MCF 10A (cell line): ENCODE data around the gene UBE2J1. TPM values are rescaled to one million over a fixed set of nuclear protein-coding genes. Genes with fewer than 3 reads are reported as not detected.

Experiments used
- BruUV-seq: library from RNA; stranded (reverse); fragments of 400-500 nt; replicated peaks from 2 replicates; lab custom pipeline; 2021; lab: Mats Ljungman, UMichigan
- CTCF ChIA-PET: fragments of 300-600 bp; sonication (Branson Sonifier 250); formaldehyde crosslinking; extraction: SDS; loops from one replicate; lab custom pipeline; 2021; ENCODE audit warnings: antibody characterized with exemption, inconsistent platforms; lab: Yijun Ruan, JAX
- POLR2A ChIA-PET: fragments of 300-600, 350-650 bp; sonication (Branson Sonifier 250); formaldehyde crosslinking; extraction: SDS; loops from one replicate; lab custom pipeline; 2020; ENCODE audit warnings: antibody characterized with exemption, inconsistent platforms; lab: Yijun Ruan, JAX
- DNase-seq: peaks from one replicate; pipeline ENCODE4 v3.0.0-alpha.2; 2018; ENCODE audit not compliant: unreplicated experiment
- H3K27ac Mint-ChIP-seq: one replicate; pipeline ENCODE4 v1.8.0; 2022; ENCODE audit warnings: mild to moderate bottlenecking, low read depth, mixed read lengths; ENCODE audit not compliant: unreplicated experiment
- H3K27me3 Mint-ChIP-seq: one replicate; pipeline ENCODE4 v1.8.0; 2022; ENCODE audit warnings: mixed read lengths; ENCODE audit not compliant: insufficient read depth, unreplicated experiment
- H3K36me3 Mint-ChIP-seq: one replicate; pipeline ENCODE4 v1.8.0; 2022; ENCODE audit warnings: mild to moderate bottlenecking, moderate library complexity, mixed read lengths; ENCODE audit not compliant: insufficient read depth, unreplicated experiment
- H3K4me1 Mint-ChIP-seq: one replicate; pipeline ENCODE4 v1.8.0; 2022; ENCODE audit warnings: mixed read lengths; ENCODE audit not compliant: insufficient read depth, unreplicated experiment
- H3K4me3 Mint-ChIP-seq: one replicate; pipeline ENCODE4 v1.8.0; 2022; ENCODE audit warnings: mild to moderate bottlenecking, moderate library complexity, mixed read lengths; ENCODE audit not compliant: unreplicated experiment
- H3K9me3 Mint-ChIP-seq: one replicate; pipeline ENCODE4 v1.8.0; 2022; ENCODE audit warnings: mixed read lengths; ENCODE audit not compliant: unreplicated experiment
- CTCF ChIP-seq: fragments of 200-600 bp; IDR thresholded peaks from one replicate; pipeline ENCODE4 v1.8.0; 2022; ENCODE audit warnings: antibody characterized with exemption, mild to moderate bottlenecking; ENCODE audit not compliant: unreplicated experiment
- intact Hi-C: fragments of 100-400 bp; cut with micrococcal nuclease; formaldehyde crosslinking; loops from 2 replicates; pipeline ENCODE4 v1.14.1; 2022
- total RNA-seq: library from RNA; stranded (reverse); gene quantifications from 2 replicates; pipeline ENCODE4 v1.2.3, GENCODE V29; 2022

The UBE2J1 gene
- total RNA-seq, 1 experiment from 2014 or later: 39.0 TPM

GRCh38 chr6:89355511-89356194 lies 3.1 kb upstream of the UBE2J1 start:
- ChIA-PET CTCF (interaction anchor here (0.6 to 4.3 kb wide), 5 partner anchors 9 to 18 kb away, joined by 3 to 32 read pairs (median 7); no protein-coding TSS in a partner anchor), POLR2A (interaction anchor here (0.7 to 0.8 kb wide), 2 partner anchors 321 to 392 kb away, joined by 3 to 4 read pairs; partner anchors contain the start of gene RNGTT)
- Mint-ChIP-seq H3K27me3 (no peaks in the 10 kb centered on the region), H3K36me3 (no peaks in the 10 kb centered on the region), H3K9me3 (no peaks in the 10 kb centered on the region), H3K4me1 (no peaks in the 10 kb centered on the region), H3K27ac (no peak overlapping the region), H3K4me3 (no peak overlapping the region)
- BruUV-seq: no TSS peak
- TF ChIP-seq CTCF: no peak
- DNase-seq: no peak
- intact Hi-C loops: no loop called here

DNA sequence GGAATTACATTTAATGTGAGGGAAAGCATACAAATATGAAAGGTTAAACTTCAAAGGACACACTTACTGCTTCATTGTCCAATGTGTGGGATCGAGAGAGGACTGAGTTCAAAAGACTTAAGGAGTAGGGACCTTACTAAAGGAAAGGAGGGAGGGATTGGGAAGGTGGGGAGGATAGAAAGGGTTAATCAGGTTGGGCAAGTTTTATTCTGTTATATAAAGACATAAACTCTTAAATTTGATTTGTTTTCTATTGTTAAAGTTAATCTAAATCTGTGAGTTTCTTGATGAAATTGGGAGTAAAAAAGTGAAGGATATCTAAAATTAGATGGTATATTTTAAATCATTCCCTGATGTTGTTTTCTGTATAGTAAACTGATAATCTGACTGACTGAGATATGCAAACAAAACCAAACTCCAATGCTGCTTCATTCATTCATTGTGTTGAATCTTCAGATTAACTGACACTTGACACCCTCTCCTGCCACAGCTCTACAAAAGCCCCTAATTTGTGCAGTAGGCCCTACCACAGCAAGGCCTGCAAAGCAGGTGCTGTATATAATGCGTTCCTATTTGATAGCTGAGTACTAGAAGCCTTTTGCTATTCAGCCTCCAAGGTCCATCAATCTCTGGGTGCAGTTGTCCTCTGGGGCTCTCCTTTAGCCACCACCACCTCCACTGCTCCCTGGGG lies 1.3 kb upstream of the UBE2J1 start:
- Mint-ChIP-seq H3K27me3 (no peaks in the 10 kb centered on the region), H3K27ac (peak overlapping the region; percentile 98), H3K4me3 (peak overlapping the region; percentile 96), H3K36me3 (no peaks in the 10 kb centered on the region), H3K9me3 (no peaks in the 10 kb centered on the region), H3K4me1 (peaks cover 16% of the 10 kb centered on the region)
- intact Hi-C loops: no loop called here
- DNase-seq: no peak
- no TSS peak for BruUV-seq
- CTCF ChIA-PET: interaction anchor here (1.5 to 4.3 kb wide), 2 partner anchors 14 to 18 kb away, joined by 6 to 32 read pairs; no protein-coding TSS in a partner anchor
- TF ChIP-seq CTCF: no peak
- POLR2A ChIA-PET: interaction anchor here (0.7 kb wide), 2 partner anchors 28 to 273 kb away, joined by 3 to 4 read pairs; partner anchors contain the start of gene PNRC1

GRCh38 chr6:89353118-89353556 lies 615 bp upstream of the UBE2J1 start:
- TF ChIP-seq CTCF: no peak
- ChIA-PET CTCF (interaction anchor here (0.6 to 1.8 kb wide), 2 partner anchors 19 to 285 kb away, joined by 3 to 13 read pairs; no protein-coding TSS in a partner anchor), POLR2A (interaction anchor here (0.7 to 3.3 kb wide), 13 partner anchors 8 to 390 kb away, joined by 3 to 17 read pairs (median 6); partner anchors contain the start of genes LYRM2, PM20D2, PNRC1 and RNGTT)
- TSS peak; percentile 93 for BruUV-seq
- H3K27me3 Mint-ChIP-seq: no peaks in the 10 kb centered on the region
- peaks cover 22% of the 10 kb centered on the region for H3K4me1 Mint-ChIP-seq
- H3K36me3 Mint-ChIP-seq: no peaks in the 10 kb centered on the region
- peak overlapping the region; percentile 96 for H3K4me3 Mint-ChIP-seq
- intact Hi-C loops: no loop called here
- DNase-seq: no peak
- no peaks in the 10 kb centered on the region for H3K9me3 Mint-ChIP-seq
- peak overlapping the region; percentile 98 for H3K27ac Mint-ChIP-seq
